Fibroblast of villous mesenchyme (primary cell): ENCODE data around the gene CAMLG. TPM values are rescaled to one million over a fixed set of nuclear protein-coding genes. Genes with fewer than 3 reads are reported as not detected.

ENCODE experiments used
- DNase-seq: peaks from one replicate; pipeline ENCODE4 v3.0.0-alpha.2; 2010; ENCODE audit warnings: low read depth
- H3K4me3 ChIP-seq: 2 replicates; pipeline ENCODE4 v1.5.1; 2011; ENCODE audit warnings: low read depth, mild to moderate bottlenecking, low read length
- CTCF ChIP-seq: IDR thresholded peaks from 2 replicates; pipeline ENCODE4 v1.5.1; 2012; ENCODE audit warnings: low read depth, mild to moderate bottlenecking, low read length; ENCODE audit not compliant: insufficient read depth
- small RNA-seq: library from RNA; depleted of rRNA; stranded (forward); fragments of <200 nt; gene quantifications from one replicate; pipeline ENCODE3, GENCODE V24; 2012
- total RNA-seq: library from RNA; depleted of rRNA; stranded (reverse); fragments of >200 nt; gene quantifications from 2 replicates; pipeline ENCODE4 v1.2.3, GENCODE V29; 2012

CAMLG gene
- total RNA-seq, 1 donor, result 33.2 TPM

DNA sequence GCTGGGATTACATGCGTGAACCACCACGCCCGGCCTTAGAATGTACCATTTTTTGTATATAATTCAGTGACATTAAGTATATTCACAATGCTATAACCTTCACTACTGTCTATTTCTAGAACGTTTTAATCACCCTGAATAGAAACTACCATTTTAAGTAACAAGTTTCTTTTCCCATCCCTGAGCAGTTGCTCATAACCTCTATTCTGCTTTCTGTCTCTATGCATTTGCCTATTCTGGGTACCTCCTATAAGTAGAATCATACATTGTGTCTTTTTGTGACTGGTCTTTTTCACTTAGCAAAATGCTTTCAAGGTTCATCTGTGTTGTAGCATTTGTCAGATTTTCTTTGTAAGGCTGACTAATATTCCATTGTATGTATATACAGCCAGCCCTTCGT is 60.1 kb downstream of the CAMLG start:
- no peak overlapping the region for H3K4me3 ChIP-seq
- no peak for DNase-seq
- no peak for TF ChIP-seq CTCF

Small RNAs within 50 kb of the gene (small RNA-seq; reads per million reads assigned to genes)
- gene RNU6-1164P (not detected), gene RNU6-757P (not detected)

Other genes starting within 250 kb of the CAMLG start
- 29.3 and 35.4 TPM in 2 replicates for gene JADE2, start 212.9 kb upstream of the CAMLG start, total RNA-seq
- 40.6 and 51.0 TPM in 2 replicates for gene SAR1B, start 105.7 kb upstream of the CAMLG start, total RNA-seq
- gene SEC24A, start 89.8 kb upstream of the CAMLG start, total RNA-seq, result 33.5 and 47.9 TPM in 2 replicates
- gene DDX46, start 20.2 kb downstream of the CAMLG start, total RNA-seq, result 26.1 and 29.8 TPM in 2 replicates
- 46.4 and 59.6 TPM in 2 replicates for gene C5orf24, start 107.4 kb downstream of the CAMLG start, total RNA-seq
- gene TXNDC15, start 135.8 kb downstream of the CAMLG start, total RNA-seq, result 138 and 141 TPM in 2 replicates
- 4.5 and 4.7 TPM in 2 replicates for gene PCBD2, start 166.6 kb downstream of the CAMLG start, total RNA-seq
- gene CATSPER3, start 229.4 kb downstream of the CAMLG start, total RNA-seq, result under 0.01 TPM in 1 of 2 replicates, not detected in the other